Measurements from ENCODE around the gene FBXW7.

Gene FBXW7

GRCh38 chr4:152368001-152368400 lies 167.9 kb downstream of the FBXW7 start:
- H3K9me3 ChIP-seq (ENCODE audit: insufficient read depth, low read depth, low read length): no peaks in the 10 kb centered on the region
- no peaks in the 10 kb centered on the region for H4K20me1 ChIP-seq (ENCODE audit: insufficient read depth, low read length, poor library complexity, severe bottlenecking)
- no peak overlapping the region for H3K4me2 ChIP-seq (ENCODE audit: low read depth, low read length, poor library complexity, severe bottlenecking)
- H2AFZ ChIP-seq (ENCODE audit: low read length): no peak overlapping the region
- no peak overlapping the region for H3K9ac ChIP-seq (ENCODE audit: low read depth, low read length, poor library complexity, severe bottlenecking)
- no peak overlapping the region for H3K4me3 ChIP-seq (ENCODE audit: low read length, poor library complexity, severe bottlenecking)
- H3K9me2 ChIP-seq (replicated peaks; ENCODE audit: low read depth, low read length): no peaks in the 10 kb centered on the region
- TF ChIP-seq EZH2phosphoT487 (IDR thresholded peaks at IDR 0.05; ENCODE audit: borderline replicate concordance): no peak
- TF ChIP-seq CTCF (conservative IDR thresholded peaks at IDR 0.05; ENCODE audit: low read length): no peak
- no peaks in the 10 kb centered on the region for H3K27me3 ChIP-seq (ENCODE audit: insufficient read depth, low read length, poor library complexity, severe bottlenecking)
- peaks cover 8% of the 10 kb centered on the region; the same call in 1 of the 2 replicates for H3K36me3 ChIP-seq (ENCODE audit: insufficient read depth, low read length)
- no peaks in the 10 kb centered on the region for H3K79me2 ChIP-seq (ENCODE audit: insufficient read depth, low read length)
- no peaks in the 10 kb centered on the region for H3K4me1 ChIP-seq (ENCODE audit: insufficient read depth, low read length, poor library complexity, severe bottlenecking)
- H3F3A ChIP-seq (ENCODE audit: low read depth): no peaks in the 10 kb centered on the region

DNA sequence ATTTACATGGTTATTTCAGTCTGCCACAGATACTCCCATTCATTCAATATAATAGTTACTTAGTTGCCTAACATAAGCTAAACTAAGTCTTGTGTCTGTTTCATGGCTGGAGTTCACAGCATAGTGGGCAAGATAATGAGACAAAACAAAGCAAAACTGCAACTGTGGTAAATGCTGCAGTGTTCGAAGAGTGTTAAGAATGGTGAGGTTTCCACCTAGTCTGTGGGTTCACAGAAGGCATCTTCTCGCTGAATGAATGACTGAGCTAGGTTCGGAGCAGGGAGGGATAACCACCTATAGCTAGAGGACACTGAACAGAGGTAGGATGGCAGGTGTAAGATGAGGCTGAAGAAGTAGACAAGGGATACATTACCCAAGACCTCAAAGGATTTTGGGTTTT lies 171.0 kb downstream of the FBXW7 start:
- Histone ChIP-seq H3K79me2 (ENCODE audit: insufficient read depth, low read length) (no peaks in the 10 kb centered on the region), H3K9me2 (replicated peaks; ENCODE audit: low read depth, low read length) (no peaks in the 10 kb centered on the region), H3K27me3 (ENCODE audit: insufficient read depth, low read length, poor library complexity, severe bottlenecking) (no peaks in the 10 kb centered on the region), H3K9me3 (ENCODE audit: insufficient read depth, low read depth, low read length) (no peaks in the 10 kb centered on the region), H3K4me1 (ENCODE audit: insufficient read depth, low read length, poor library complexity, severe bottlenecking) (no peaks in the 10 kb centered on the region), H3K36me3 (ENCODE audit: insufficient read depth, low read length) (peaks cover 8% of the 10 kb centered on the region; the same call in 1 of the 2 replicates), H3K9ac (ENCODE audit: low read depth, low read length, poor library complexity, severe bottlenecking) (no peak overlapping the region), H2AFZ (ENCODE audit: low read length) (no peak overlapping the region), H3K4me2 (ENCODE audit: low read depth, low read length, poor library complexity, severe bottlenecking) (no peak overlapping the region), H3F3A (ENCODE audit: low read depth) (no peaks in the 10 kb centered on the region), H4K20me1 (ENCODE audit: insufficient read depth, low read length, poor library complexity, severe bottlenecking) (no peaks in the 10 kb centered on the region), H3K4me3 (ENCODE audit: low read length, poor library complexity, severe bottlenecking) (no peak overlapping the region)
- no peak for TF ChIP-seq CTCF (conservative IDR thresholded peaks at IDR 0.05; ENCODE audit: low read length)
- no peak for TF ChIP-seq EZH2phosphoT487 (IDR thresholded peaks at IDR 0.05; ENCODE audit: borderline replicate concordance)

- Histone ChIP-seq H3K4me2 (ENCODE audit: low read depth, low read length, poor library complexity, severe bottlenecking) (no peak overlapping the region), H4K20me1 (ENCODE audit: insufficient read depth, low read length, poor library complexity, severe bottlenecking) (no peaks in the 10 kb centered on the region), H3K9me2 (replicated peaks; ENCODE audit: low read depth, low read length) (no peaks in the 10 kb centered on the region), H3K36me3 (ENCODE audit: insufficient read depth, low read length) (peaks cover 8% of the 10 kb centered on the region; the same call in 1 of the 2 replicates), H2AFZ (ENCODE audit: low read length) (no peak overlapping the region), H3F3A (ENCODE audit: low read depth) (no peaks in the 10 kb centered on the region), H3K4me1 (ENCODE audit: insufficient read depth, low read length, poor library complexity, severe bottlenecking) (no peaks in the 10 kb centered on the region), H3K4me3 (ENCODE audit: low read length, poor library complexity, severe bottlenecking) (no peak overlapping the region), H3K9me3 (ENCODE audit: insufficient read depth, low read depth, low read length) (no peaks in the 10 kb centered on the region), H3K27me3 (ENCODE audit: insufficient read depth, low read length, poor library complexity, severe bottlenecking) (no peaks in the 10 kb centered on the region), H3K9ac (ENCODE audit: low read depth, low read length, poor library complexity, severe bottlenecking) (no peak overlapping the region), H3K79me2 (ENCODE audit: insufficient read depth, low read length) (no peaks in the 10 kb centered on the region)
- TF ChIP-seq CTCF (conservative IDR thresholded peaks at IDR 0.05; ENCODE audit: low read length) (no peak), EZH2phosphoT487 (IDR thresholded peaks at IDR 0.05; ENCODE audit: borderline replicate concordance) (no peak)
Measured at GRCh38 chr4:152364383-152364782, 171.5 kb downstream of the FBXW7 start.

Measured in Loucy (cell line).